ENCODE results near the gene PACS1.
"Not testable (repeated sequence)": the region's sequence is repeated elsewhere in the genome, so short reads cannot be mapped to it uniquely, and the experiment has no call there.

The PACS1 gene

GRCh38 chr11:66266378-66267038 is 196.4 kb downstream of the PACS1 start:
- Mint-ChIP-seq H3K36me3 (ENCODE audit: insufficient read depth) (peaks cover 65% of the 10 kb centered on the region), H3K4me1 (ENCODE audit: low read depth in 2 of 2) (peaks cover 32 to 33% of the 10 kb centered on the region in 2 donors), H3K27ac (peak overlapping the region; percentile 89 to 97), H3K4me3 (peak overlapping the region; percentile 93 to 96), H3K9me3 (no peaks in the 10 kb centered on the region), H3K27me3 (no peaks in the 10 kb centered on the region)
- DNase-seq: no peak
- no peak for ATAC-seq (replicated peaks)

GRCh38 chr11:66267039-66267378 is 196.9 kb downstream of the PACS1 start:
- no peak for ATAC-seq (replicated peaks)
- H3K4me1 Mint-ChIP-seq (ENCODE audit: low read depth in 2 of 2): peaks cover 36 to 38% of the 10 kb centered on the region in 2 donors

GRCh38 chr11:66267379-66268243 is 197.5 kb downstream of the PACS1 start:
- Mint-ChIP-seq H3K36me3 (ENCODE audit: insufficient read depth) (peaks cover 65% of the 10 kb centered on the region), H3K27me3 (no peaks in the 10 kb centered on the region), H3K27ac (peak overlapping the region; percentile 89 to 97), H3K4me1 (ENCODE audit: low read depth in 2 of 2) (peaks cover 42 to 43% of the 10 kb centered on the region in 2 donors), H3K4me3 (peak overlapping the region; percentile 93 to 96), H3K9me3 (no peaks in the 10 kb centered on the region)
- ATAC-seq (replicated peaks) (peak; percentile 58), DNase-seq (peak; percentile 73 to 81 (median 76))

More at GRCh38 chr11:66267039-66267378, 196.9 kb downstream of the PACS1 start:
- Mint-ChIP-seq H3K27ac (peak overlapping the region; percentile 89 to 97), H3K4me3 (peak overlapping the region; percentile 93 to 96), H3K27me3 (no peaks in the 10 kb centered on the region), H3K9me3 (no peaks in the 10 kb centered on the region), H3K36me3 (ENCODE audit: insufficient read depth) (peaks cover 67% of the 10 kb centered on the region)
- no peak for DNase-seq

GRCh38 chr11:66268244-66268951 is 198.3 kb downstream of the PACS1 start, which contains the start of gene RAB1B:
Gene RAB1B (plus strand): TSS chr11:66268639. CDS start chr11:66268680, 41 bp downstream.
- peak; percentile 79 for ATAC-seq (replicated peaks)
- Mint-ChIP-seq H3K9me3 (no peaks in the 10 kb centered on the region), H3K27me3 (no peaks in the 10 kb centered on the region), H3K4me1 (ENCODE audit: low read depth in 2 of 2) (peaks cover 49 to 51% of the 10 kb centered on the region in 2 donors), H3K27ac (peak within 1 kb of the TSS; percentile 89 to 97), H3K4me3 (peak within 1 kb of the TSS; percentile 93 to 96), H3K36me3 (ENCODE audit: insufficient read depth) (peaks cover 68% of the 10 kb centered on the region)
- peak; percentile 99 to 100 (median 99) for DNase-seq

GRCh38 chr11:66268952-66269905 is 199.2 kb downstream of the PACS1 start:
- H3K4me3 Mint-ChIP-seq: peak overlapping the region; percentile 93 to 96
- H3K9me3 Mint-ChIP-seq: no peaks in the 10 kb centered on the region
- ATAC-seq (replicated peaks): no peak
- no peaks in the 10 kb centered on the region for H3K27me3 Mint-ChIP-seq
- DNase-seq: no peak
- peak overlapping the region; percentile 89 to 97 for H3K27ac Mint-ChIP-seq
- H3K36me3 Mint-ChIP-seq (ENCODE audit: insufficient read depth): peaks cover 72% of the 10 kb centered on the region
- H3K4me1 Mint-ChIP-seq (ENCODE audit: low read depth in 2 of 2): peaks cover 56 to 59% of the 10 kb centered on the region in 2 donors

GRCh38 chr11:66271816-66272215 is 201.7 kb downstream of the PACS1 start:
- peak overlapping the region in 1 of 2 donors; percentile 88 for H3K27ac Mint-ChIP-seq
- H3K4me3 Mint-ChIP-seq: peak overlapping the region; percentile 93 to 96
- H3K4me1 Mint-ChIP-seq (ENCODE audit: low read depth in 2 of 2): peaks cover 60 to 69% of the 10 kb centered on the region in 2 donors
- DNase-seq (no peak), ATAC-seq (replicated peaks) (no peak)
- no peaks in the 10 kb centered on the region for H3K27me3 Mint-ChIP-seq
- H3K9me3 Mint-ChIP-seq: no peaks in the 10 kb centered on the region
- H3K36me3 Mint-ChIP-seq (ENCODE audit: insufficient read depth): peaks cover 80% of the 10 kb centered on the region

GRCh38 chr11:66272596-66272995 is 202.5 kb downstream of the PACS1 start:
- Mint-ChIP-seq H3K4me1 (ENCODE audit: low read depth in 2 of 2) (peaks cover 58 to 68% of the 10 kb centered on the region in 2 donors), H3K4me3 (peak overlapping the region; percentile 93 to 96)

GRCh38 chr11:66274219-66274618 is 204.1 kb downstream of the PACS1 start:
- DNase-seq: no peak
- no peak for ATAC-seq (replicated peaks)

More at GRCh38 chr11:66272596-66272995, 202.5 kb downstream of the PACS1 start:
- Mint-ChIP-seq H3K27ac (peak overlapping the region; percentile 41 to 88), H3K27me3 (no peaks in the 10 kb centered on the region), H3K36me3 (ENCODE audit: insufficient read depth) (peaks cover 74% of the 10 kb centered on the region), H3K9me3 (no peaks in the 10 kb centered on the region)
- peak; percentile 58 to 63 (median 61) for DNase-seq
- ATAC-seq (replicated peaks): peak; percentile 53

GRCh38 chr11:66275396-66275795 is 205.3 kb downstream of the PACS1 start:
- DNase-seq (no peak), ATAC-seq (replicated peaks) (no peak)
- Mint-ChIP-seq H3K4me3 (peak overlapping the region in 1 of 2 donors; percentile 38), H3K27me3 (no peaks in the 10 kb centered on the region), H3K36me3 (ENCODE audit: insufficient read depth) (peaks cover 62% of the 10 kb centered on the region), H3K27ac (peak overlapping the region in 1 of 2 donors; percentile 79), H3K9me3 (no peaks in the 10 kb centered on the region), H3K4me1 (ENCODE audit: low read depth in 2 of 2) (peaks cover 48 to 59% of the 10 kb centered on the region in 2 donors)

More at GRCh38 chr11:66274219-66274618, 204.1 kb downstream of the PACS1 start:
- peaks cover 54 to 65% of the 10 kb centered on the region in 2 donors for H3K4me1 Mint-ChIP-seq (ENCODE audit: low read depth in 2 of 2)
- no peaks in the 10 kb centered on the region for H3K27me3 Mint-ChIP-seq
- no peaks in the 10 kb centered on the region for H3K9me3 Mint-ChIP-seq
- peak overlapping the region; percentile 0 to 96 for H3K4me3 Mint-ChIP-seq
- peaks cover 69% of the 10 kb centered on the region for H3K36me3 Mint-ChIP-seq (ENCODE audit: insufficient read depth)
- H3K27ac Mint-ChIP-seq: peak overlapping the region in 1 of 2 donors; percentile 88

- DNase-seq (no peak), ATAC-seq (replicated peaks) (no peak)
- Mint-ChIP-seq H3K36me3 (ENCODE audit: insufficient read depth) (peaks cover 59% of the 10 kb centered on the region), H3K4me1 (ENCODE audit: low read depth in 2 of 2) (peaks cover 46 to 58% of the 10 kb centered on the region in 2 donors), H3K4me3 (no peak overlapping the region), H3K27ac (peak overlapping the region in 1 of 2 donors; percentile 79), H3K9me3 (no peaks in the 10 kb centered on the region), H3K27me3 (no peaks in the 10 kb centered on the region)
Observed at GRCh38 chr11:66275984-66276612, 206.0 kb downstream of the PACS1 start.

GRCh38 chr11:66276619-66277018 is 206.5 kb downstream of the PACS1 start:
- H3K4me3 Mint-ChIP-seq: peak overlapping the region in 1 of 2 donors; percentile 41
- ATAC-seq (replicated peaks); H3K9me3 Mint-ChIP-seq; DNase-seq; H3K27me3 Mint-ChIP-seq: not testable (repeated sequence)
- peaks cover 59% of the 10 kb centered on the region for H3K36me3 Mint-ChIP-seq (ENCODE audit: insufficient read depth)
- peak overlapping the region; percentile 75 to 79 for H3K27ac Mint-ChIP-seq
- H3K4me1 Mint-ChIP-seq (ENCODE audit: low read depth in 2 of 2): peaks cover 50 to 57% of the 10 kb centered on the region in 2 donors

GRCh38 chr11:66277064-66277463 is 207.0 kb downstream of the PACS1 start:
- peak overlapping the region; percentile 41 to 48 for H3K4me3 Mint-ChIP-seq
- DNase-seq; H3K9me3 Mint-ChIP-seq; H3K27me3 Mint-ChIP-seq; ATAC-seq (replicated peaks): not testable (repeated sequence)
- H3K36me3 Mint-ChIP-seq (ENCODE audit: insufficient read depth): peaks cover 59% of the 10 kb centered on the region
- H3K27ac Mint-ChIP-seq: peak overlapping the region; percentile 75 to 79
- H3K4me1 Mint-ChIP-seq (ENCODE audit: low read depth in 2 of 2): peaks cover 49 to 53% of the 10 kb centered on the region in 2 donors

All from effector memory CD8-positive, alpha-beta T cell (primary cell).